Body of pancreas (tissue), 4 donors: ENCODE measurements around the gene VPS33A.

Source experiments
- POLR2A ChIP-seq, 3 donors: fragments of 450-650 bp; IDR thresholded peaks; one replicate each; pipeline ENCODE4 v1.6.1; 2016; ENCODE audit warnings: antibody characterized with exemption in 3 of 3, mild to moderate bottlenecking in 2 of 3
- TF ChIP-seq, protein P1 (sequence below), 7 experiments: fragments of 450-650 bp in 4 of 7; fragments of 200-600 bp in 3 of 7; sonication (generic) in 3 of 7; IDR thresholded peaks; one replicate each; pipeline ENCODE4 v1.5.1; 2016 to 2019; ENCODE audit warnings: antibody characterized with exemption in 7 of 7

GRCh38 chr12:122250536-122250935 lies 15.8 kb downstream of the VPS33A start:
- TF ChIP-seq, protein P1, sequence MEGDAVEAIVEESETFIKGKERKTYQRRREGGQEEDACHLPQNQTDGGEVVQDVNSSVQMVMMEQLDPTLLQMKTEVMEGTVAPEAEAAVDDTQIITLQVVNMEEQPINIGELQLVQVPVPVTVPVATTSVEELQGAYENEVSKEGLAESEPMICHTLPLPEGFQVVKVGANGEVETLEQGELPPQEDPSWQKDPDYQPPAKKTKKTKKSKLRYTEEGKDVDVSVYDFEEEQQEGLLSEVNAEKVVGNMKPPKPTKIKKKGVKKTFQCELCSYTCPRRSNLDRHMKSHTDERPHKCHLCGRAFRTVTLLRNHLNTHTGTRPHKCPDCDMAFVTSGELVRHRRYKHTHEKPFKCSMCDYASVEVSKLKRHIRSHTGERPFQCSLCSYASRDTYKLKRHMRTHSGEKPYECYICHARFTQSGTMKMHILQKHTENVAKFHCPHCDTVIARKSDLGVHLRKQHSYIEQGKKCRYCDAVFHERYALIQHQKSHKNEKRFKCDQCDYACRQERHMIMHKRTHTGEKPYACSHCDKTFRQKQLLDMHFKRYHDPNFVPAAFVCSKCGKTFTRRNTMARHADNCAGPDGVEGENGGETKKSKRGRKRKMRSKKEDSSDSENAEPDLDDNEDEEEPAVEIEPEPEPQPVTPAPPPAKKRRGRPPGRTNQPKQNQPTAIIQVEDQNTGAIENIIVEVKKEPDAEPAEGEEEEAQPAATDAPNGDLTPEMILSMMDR (IDR thresholded peaks at IDR 0.05), result no peak
- no peak for TF ChIP-seq POLR2A (IDR thresholded peaks at IDR 0.05)
